Neural progenitor cell (in vitro differentiated cells): ENCODE results near the gene COL23A1. TPM values are rescaled to one million over a fixed set of nuclear protein-coding genes. Genes with fewer than 3 reads are reported as not detected.

ENCODE experiments used
- DNase-seq: peaks from one replicate; pipeline ENCODE4 v3.0.0-alpha.2; 2016; ENCODE audit warnings: low spot score
- H2AFZ ChIP-seq: fragments of 200-600 bp; sonication (generic); replicated peaks from 2 replicates; pipeline ENCODE4 v1.6.1; 2016; ENCODE audit warnings: antibody characterized with exemption
- H3F3A ChIP-seq: fragments of 200-600 bp; sonication (generic); 2 replicates; pipeline ENCODE4 v1.6.1; 2016; ENCODE audit warnings: antibody characterized with exemption, low read depth
- H3K27ac ChIP-seq: fragments of 200-600 bp; sonication (generic); 2 replicates; pipeline ENCODE4 v1.5.1; 2016; ENCODE audit warnings: mild to moderate bottlenecking
- H3K27me3 ChIP-seq: fragments of 200-600 bp; sonication (generic); 2 replicates; pipeline ENCODE4 v1.6.1; 2016; ENCODE audit warnings: mild to moderate bottlenecking, moderate library complexity
- H3K36me3 ChIP-seq: fragments of 200-600 bp; sonication (generic); 2 replicates; pipeline ENCODE4 v1.5.1; 2016
- H3K4me1 ChIP-seq: fragments of 200-600 bp; sonication (generic); 2 replicates; pipeline ENCODE4 v1.6.1; 2016; ENCODE audit warnings: mixed run types
- H3K4me2 ChIP-seq: fragments of 200-600 bp; sonication (generic); 2 replicates; pipeline ENCODE4 v1.6.1; 2016
- H3K4me3 ChIP-seq: fragments of 200-600 bp; sonication (generic); 2 replicates; pipeline ENCODE4 v1.5.1; 2016
- H3K79me2 ChIP-seq: fragments of 200-600 bp; sonication (generic); 2 replicates; pipeline ENCODE4 v1.6.1; 2016; ENCODE audit warnings: low read depth
- H3K9ac ChIP-seq: fragments of 200-600 bp; sonication (generic); 2 replicates; pipeline ENCODE4 v1.6.1; 2016
- H3K9me3 ChIP-seq: fragments of 200-600 bp; sonication (generic); 2 replicates; pipeline ENCODE4 v1.5.1; 2016; ENCODE audit warnings: low read depth
- H4K20me1 ChIP-seq: fragments of 200-600 bp; sonication (generic); 2 replicates; pipeline ENCODE4 v1.6.1; 2016; ENCODE audit warnings: low read depth
- H3K27ac Mint-ChIP-seq: 3 replicates; pipeline ENCODE4 v1.8.0; 2021; ENCODE audit warnings: mixed read lengths
- H3K27me3 Mint-ChIP-seq: 2 replicates; pipeline ENCODE4 v1.8.0; 2022; ENCODE audit warnings: low read depth, mild to moderate bottlenecking, inconsistent platforms, moderate library complexity, mixed read lengths; ENCODE audit not compliant: insufficient read depth
- H3K36me3 Mint-ChIP-seq: 3 replicates; pipeline ENCODE4 v1.8.0; 2021; ENCODE audit warnings: mixed read lengths
- H3K4me1 Mint-ChIP-seq: 3 replicates; pipeline ENCODE4 v1.8.0; 2021; ENCODE audit warnings: mixed read lengths
- H3K4me3 Mint-ChIP-seq: 3 replicates; pipeline ENCODE4 v1.8.0; 2021; ENCODE audit warnings: mild to moderate bottlenecking, moderate library complexity, mixed read lengths
- H3K9me3 Mint-ChIP-seq: 3 replicates; pipeline ENCODE4 v1.8.0; 2020; ENCODE audit warnings: mixed read lengths
- CTCF ChIP-seq: fragments of 200-600 bp; sonication (generic); IDR thresholded peaks from 2 replicates; pipeline ENCODE4 v1.5.1; 2017; ENCODE audit warnings: antibody characterized with exemption, mild to moderate bottlenecking
- EZH2 ChIP-seq: fragments of 200-600 bp; sonication (generic); IDR thresholded peaks from 2 replicates; pipeline ENCODE4 v1.6.1; 2017; ENCODE audit warnings: antibody characterized with exemption, mild to moderate bottlenecking, moderate library complexity
- EZH2phosphoT487 ChIP-seq: fragments of 200-600 bp; sonication (generic); IDR thresholded peaks from 2 replicates; pipeline ENCODE4 v1.6.1; 2017; ENCODE audit warnings: antibody characterized with exemption
- total RNA-seq: library from RNA; depleted of rRNA; stranded (reverse); fragments of >200 nt; gene quantifications from 2 replicates; pipeline ENCODE4 v1.2.3, GENCODE V29; 2015; ENCODE audit warnings: low replicate concordance

COL23A1 gene
- total RNA-seq, 1 donor from 2014 or later: not detected

- no peak overlapping the region for H3K27ac Mint-ChIP-seq
- H3K4me2 ChIP-seq: no peak overlapping the region
- no peaks in the 10 kb centered on the region for H4K20me1 ChIP-seq
- no peak for TF ChIP-seq CTCF
- no peak for TF ChIP-seq EZH2
- no peak for TF ChIP-seq EZH2phosphoT487
- peaks cover 8% of the 10 kb centered on the region for H3K4me1 ChIP-seq
- H3K9ac ChIP-seq: no peak overlapping the region
- H3K36me3 Mint-ChIP-seq: no peaks in the 10 kb centered on the region
- DNase-seq: no peak
- peaks cover 43% of the 10 kb centered on the region for H3K27me3 ChIP-seq
- no peaks in the 10 kb centered on the region for H3K36me3 ChIP-seq
- no peak overlapping the region for H3K4me3 Mint-ChIP-seq
- H3K4me3 ChIP-seq: no peak overlapping the region
- H3K9me3 ChIP-seq: no peaks in the 10 kb centered on the region
- peaks cover 22% of the 10 kb centered on the region for H3K4me1 Mint-ChIP-seq
- H3F3A ChIP-seq: no peaks in the 10 kb centered on the region
- H3K27ac ChIP-seq: no peak overlapping the region
- H3K27me3 Mint-ChIP-seq: peaks cover 8% of the 10 kb centered on the region
- H3K9me3 Mint-ChIP-seq: no peaks in the 10 kb centered on the region
- no peaks in the 10 kb centered on the region for H3K79me2 ChIP-seq
- H2AFZ ChIP-seq: no peak overlapping the region
Observed at GRCh38 chr5:178583279-178583678, 6.9 kb downstream of the COL23A1 start.

- Mint-ChIP-seq H3K4me1 (peaks cover 17% of the 10 kb centered on the region), H3K27ac (peak overlapping the region; percentile 82), H3K9me3 (no peaks in the 10 kb centered on the region), H3K4me3 (no peak overlapping the region), H3K27me3 (peaks cover 4% of the 10 kb centered on the region), H3K36me3 (no peaks in the 10 kb centered on the region)
- H3K27me3 ChIP-seq: peaks cover 43% of the 10 kb centered on the region
- H3K79me2 ChIP-seq: no peaks in the 10 kb centered on the region
- H3K4me2 ChIP-seq: no peak overlapping the region
- H3K4me3 ChIP-seq: no peak overlapping the region
- no peak for DNase-seq
- H3K36me3 ChIP-seq: no peaks in the 10 kb centered on the region
- peaks cover 10% of the 10 kb centered on the region for H3F3A ChIP-seq
- no peak overlapping the region for H2AFZ ChIP-seq
- no peak overlapping the region for H3K9ac ChIP-seq
- no peaks in the 10 kb centered on the region for H3K9me3 ChIP-seq
- TF ChIP-seq EZH2phosphoT487 (no peak), CTCF (no peak)
- H3K4me1 ChIP-seq: no peaks in the 10 kb centered on the region
- H4K20me1 ChIP-seq: no peaks in the 10 kb centered on the region
- H3K27ac ChIP-seq: no peak overlapping the region
Observed at GRCh38 chr5:178582291-178582690, 7.9 kb downstream of the COL23A1 start.

GRCh38 chr5:178581621-178582020, 8.6 kb downstream of the COL23A1 start:
- TF ChIP-seq CTCF: no peak
- no peak for TF ChIP-seq EZH2phosphoT487
- TF ChIP-seq EZH2: no peak
- Histone ChIP-seq H3K27ac (no peak overlapping the region), H3K4me3 (no peak overlapping the region), H3K79me2 (no peaks in the 10 kb centered on the region), H3K4me2 (no peak overlapping the region), H3K9ac (no peak overlapping the region), H3K9me3 (no peaks in the 10 kb centered on the region), H2AFZ (no peak overlapping the region), H3K36me3 (no peaks in the 10 kb centered on the region), H4K20me1 (no peaks in the 10 kb centered on the region), H3K27me3 (peaks cover 43% of the 10 kb centered on the region), H3K4me1 (no peaks in the 10 kb centered on the region), H3F3A (peaks cover 14% of the 10 kb centered on the region)
- H3K4me3 Mint-ChIP-seq: no peak overlapping the region
- H3K36me3 Mint-ChIP-seq: no peaks in the 10 kb centered on the region
- H3K27me3 Mint-ChIP-seq: peaks cover 2% of the 10 kb centered on the region
- DNase-seq: no peak
- H3K4me1 Mint-ChIP-seq: peaks cover 13% of the 10 kb centered on the region
- no peaks in the 10 kb centered on the region for H3K9me3 Mint-ChIP-seq
- no peak overlapping the region for H3K27ac Mint-ChIP-seq
